ENCODE results near the gene NAALADL2. TPM values are rescaled to one million over a fixed set of nuclear protein-coding genes. Genes with fewer than 3 reads are reported as not detected.

Gene NAALADL2
- total and polyA plus RNA-seq, 2 donors (not counting 1 experiment from before 2014, with no cell fraction given), result 8.8 to 11.6 TPM

GRCh38 chr3:175208326-175208725 is 349.2 kb downstream of the NAALADL2 start:
- no peaks in the 10 kb centered on the region for H3K9me3 ChIP-seq (ENCODE audit: control insufficient read depth, insufficient read depth, low read depth, low read length)
- H3K27ac ChIP-seq (ENCODE audit: insufficient read depth, low read length), result no peak overlapping the region
- no peaks in the 10 kb centered on the region for H3K36me3 ChIP-seq (ENCODE audit: control insufficient read depth, insufficient read depth, low read length)
- no peaks in the 10 kb centered on the region for H3K4me1 ChIP-seq (ENCODE audit: control insufficient read depth, extremely low read depth, insufficient read depth, low read length)
- H3K4me2 ChIP-seq (ENCODE audit: extremely low read depth, insufficient read depth, low read length), result no peak overlapping the region
- no peak overlapping the region for H3K9ac ChIP-seq (ENCODE audit: insufficient read depth, low read length)
- no peaks in the 10 kb centered on the region for H3K27me3 ChIP-seq (ENCODE audit: control insufficient read depth, insufficient read depth, low read length)
- no peak overlapping the region for H3K4me3 ChIP-seq (replicated peaks in 1 of 4; ENCODE audit: control extremely low read depth in 1 of 4, insufficient read depth in 1 of 4, low read depth in 3 of 4, low read length in 4 of 4)
- peak; percentile 41 to 62 for DNase-seq (ENCODE audit: low read depth in 2 of 2)
- no peak overlapping the region for H2AFZ ChIP-seq (ENCODE audit: low read length)
- no peaks in the 10 kb centered on the region for H3K79me2 ChIP-seq (ENCODE audit: control insufficient read depth, insufficient read depth, low read length)
- no peaks in the 10 kb centered on the region for H4K20me1 ChIP-seq (ENCODE audit: control insufficient read depth, extremely low read depth, insufficient read depth, low read length)
- TF ChIP-seq, protein P1, sequence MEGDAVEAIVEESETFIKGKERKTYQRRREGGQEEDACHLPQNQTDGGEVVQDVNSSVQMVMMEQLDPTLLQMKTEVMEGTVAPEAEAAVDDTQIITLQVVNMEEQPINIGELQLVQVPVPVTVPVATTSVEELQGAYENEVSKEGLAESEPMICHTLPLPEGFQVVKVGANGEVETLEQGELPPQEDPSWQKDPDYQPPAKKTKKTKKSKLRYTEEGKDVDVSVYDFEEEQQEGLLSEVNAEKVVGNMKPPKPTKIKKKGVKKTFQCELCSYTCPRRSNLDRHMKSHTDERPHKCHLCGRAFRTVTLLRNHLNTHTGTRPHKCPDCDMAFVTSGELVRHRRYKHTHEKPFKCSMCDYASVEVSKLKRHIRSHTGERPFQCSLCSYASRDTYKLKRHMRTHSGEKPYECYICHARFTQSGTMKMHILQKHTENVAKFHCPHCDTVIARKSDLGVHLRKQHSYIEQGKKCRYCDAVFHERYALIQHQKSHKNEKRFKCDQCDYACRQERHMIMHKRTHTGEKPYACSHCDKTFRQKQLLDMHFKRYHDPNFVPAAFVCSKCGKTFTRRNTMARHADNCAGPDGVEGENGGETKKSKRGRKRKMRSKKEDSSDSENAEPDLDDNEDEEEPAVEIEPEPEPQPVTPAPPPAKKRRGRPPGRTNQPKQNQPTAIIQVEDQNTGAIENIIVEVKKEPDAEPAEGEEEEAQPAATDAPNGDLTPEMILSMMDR (conservative IDR thresholded peaks at IDR 0.05 in 1 of 2, IDR thresholded peaks at IDR 0.05 in 1 of 2; ENCODE audit: low read depth in 1 of 2, low read length in 2 of 2), result no peak
- no peak for TF ChIP-seq EZH2 (IDR thresholded peaks at IDR 0.05; ENCODE audit: low read length, missing control alignments)

DNA sequence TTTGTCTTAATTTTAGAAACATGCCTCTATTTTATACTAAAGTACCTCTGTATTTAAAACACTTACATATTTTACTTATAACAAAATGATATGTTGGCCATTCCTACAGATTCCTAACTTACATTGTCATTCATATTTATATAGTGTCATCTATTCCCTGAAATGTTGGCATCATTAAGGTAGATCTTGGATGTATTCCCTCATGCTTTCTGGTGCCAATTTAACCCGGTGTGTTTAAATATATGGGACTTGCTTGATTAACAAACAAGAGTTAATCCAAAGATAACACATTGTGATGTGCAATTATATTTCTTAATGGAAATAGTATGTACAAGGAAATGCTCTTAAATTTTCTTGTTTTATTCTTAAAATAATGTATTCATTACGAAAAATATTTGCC is 352.3 kb downstream of the NAALADL2 start:
- no peak overlapping the region for H3K4me2 ChIP-seq (ENCODE audit: extremely low read depth, insufficient read depth, low read length)
- TF ChIP-seq EZH2 (IDR thresholded peaks at IDR 0.05; ENCODE audit: low read length, missing control alignments), result no peak
- TF ChIP-seq, protein P1 (conservative IDR thresholded peaks at IDR 0.05 in 1 of 2, IDR thresholded peaks at IDR 0.05 in 1 of 2; ENCODE audit: low read depth in 1 of 2, low read length in 2 of 2), result no peak
- H3K4me1 ChIP-seq (ENCODE audit: control insufficient read depth, extremely low read depth, insufficient read depth, low read length), result no peaks in the 10 kb centered on the region
- no peaks in the 10 kb centered on the region for H4K20me1 ChIP-seq (ENCODE audit: control insufficient read depth, extremely low read depth, insufficient read depth, low read length)
- H3K79me2 ChIP-seq (ENCODE audit: control insufficient read depth, insufficient read depth, low read length), result no peaks in the 10 kb centered on the region
- no peak overlapping the region for H3K4me3 ChIP-seq (replicated peaks in 1 of 4; ENCODE audit: control extremely low read depth in 1 of 4, insufficient read depth in 1 of 4, low read depth in 3 of 4, low read length in 4 of 4)
- no peak overlapping the region for H3K27ac ChIP-seq (ENCODE audit: insufficient read depth, low read length)
- DNase-seq (ENCODE audit: low read depth in 2 of 2), result no peak
- no peak overlapping the region for H2AFZ ChIP-seq (ENCODE audit: low read length)
- no peaks in the 10 kb centered on the region for H3K36me3 ChIP-seq (ENCODE audit: control insufficient read depth, insufficient read depth, low read length)
- no peak overlapping the region for H3K9ac ChIP-seq (ENCODE audit: insufficient read depth, low read length)
- no peaks in the 10 kb centered on the region for H3K9me3 ChIP-seq (ENCODE audit: control insufficient read depth, insufficient read depth, low read depth, low read length)
- no peaks in the 10 kb centered on the region for H3K27me3 ChIP-seq (ENCODE audit: control insufficient read depth, insufficient read depth, low read length)

DNA sequence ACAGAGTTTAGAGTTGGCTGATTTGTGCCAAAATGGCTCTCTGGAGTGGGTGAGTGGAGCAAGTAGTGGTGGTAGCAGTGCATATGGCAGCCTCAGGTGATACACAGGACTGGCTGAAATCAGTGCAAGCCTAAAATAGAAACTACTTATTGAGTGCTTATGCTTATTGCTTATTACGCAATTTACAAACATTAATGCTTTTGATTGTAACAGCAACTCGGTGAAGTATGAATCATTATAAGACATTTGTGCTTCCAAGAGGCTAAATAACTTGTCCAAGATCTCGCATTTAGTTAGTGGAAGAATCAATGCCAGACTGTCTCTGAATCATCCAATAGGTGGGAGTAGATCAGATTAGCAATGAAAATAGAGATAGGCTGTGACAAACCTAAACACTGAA is 353.8 kb downstream of the NAALADL2 start:
- peak; percentile 53 to 89 for DNase-seq (ENCODE audit: low read depth in 2 of 2)
- H4K20me1 ChIP-seq (ENCODE audit: control insufficient read depth, extremely low read depth, insufficient read depth, low read length), result no peaks in the 10 kb centered on the region
- no peak overlapping the region for H3K9ac ChIP-seq (ENCODE audit: insufficient read depth, low read length)
- TF ChIP-seq EZH2 (IDR thresholded peaks at IDR 0.05; ENCODE audit: low read length, missing control alignments), result no peak
- TF ChIP-seq, protein P1 (conservative IDR thresholded peaks at IDR 0.05 in 1 of 2, IDR thresholded peaks at IDR 0.05 in 1 of 2; ENCODE audit: low read depth in 1 of 2, low read length in 2 of 2), result no peak
- H3K4me3 ChIP-seq (replicated peaks in 1 of 4; ENCODE audit: control extremely low read depth in 1 of 4, insufficient read depth in 1 of 4, low read depth in 3 of 4, low read length in 4 of 4), result no peak overlapping the region
- no peaks in the 10 kb centered on the region for H3K9me3 ChIP-seq (ENCODE audit: control insufficient read depth, insufficient read depth, low read depth, low read length)
- H3K27me3 ChIP-seq (ENCODE audit: control insufficient read depth, insufficient read depth, low read length), result no peaks in the 10 kb centered on the region
- no peaks in the 10 kb centered on the region for H3K4me1 ChIP-seq (ENCODE audit: control insufficient read depth, extremely low read depth, insufficient read depth, low read length)
- no peak overlapping the region for H2AFZ ChIP-seq (ENCODE audit: low read length)
- no peak overlapping the region for H3K4me2 ChIP-seq (ENCODE audit: extremely low read depth, insufficient read depth, low read length)
- no peak overlapping the region for H3K27ac ChIP-seq (ENCODE audit: insufficient read depth, low read length)
- no peaks in the 10 kb centered on the region for H3K79me2 ChIP-seq (ENCODE audit: control insufficient read depth, insufficient read depth, low read length)
- no peaks in the 10 kb centered on the region for H3K36me3 ChIP-seq (ENCODE audit: control insufficient read depth, insufficient read depth, low read length)
